IMR-90 (cell line): ENCODE data around the gene KCNMA1.

ENCODE experiments used
- CTCF ChIP-seq: conservative IDR thresholded peaks from 2 replicates; pipeline ENCODE4 v1.5.1; 2012; ENCODE audit warnings: mild to moderate bottlenecking, low read depth, low read length, improper control_type of control experiment
- MAFK ChIP-seq: IDR thresholded peaks from 2 replicates; pipeline ENCODE4 v1.6.1; 2012; ENCODE audit warnings: low read depth, low read length, improper control_type of control experiment
- NFE2L2 ChIP-seq: fragments of 150-350 bp; IDR thresholded peaks from 2 replicates; pipeline ENCODE4 v1.6.1; 2016; ENCODE audit warnings: low read depth, mild to moderate bottlenecking, low read length

GRCh38 chr10:77532068-77532467 lies 105.5 kb downstream of the KCNMA1 start:
- no peak for TF ChIP-seq CTCF
- TF ChIP-seq NFE2L2, result no peak
- TF ChIP-seq MAFK, result no peak
